ENCODE results near the gene MEGF9.

MEGF9 gene

DNA sequence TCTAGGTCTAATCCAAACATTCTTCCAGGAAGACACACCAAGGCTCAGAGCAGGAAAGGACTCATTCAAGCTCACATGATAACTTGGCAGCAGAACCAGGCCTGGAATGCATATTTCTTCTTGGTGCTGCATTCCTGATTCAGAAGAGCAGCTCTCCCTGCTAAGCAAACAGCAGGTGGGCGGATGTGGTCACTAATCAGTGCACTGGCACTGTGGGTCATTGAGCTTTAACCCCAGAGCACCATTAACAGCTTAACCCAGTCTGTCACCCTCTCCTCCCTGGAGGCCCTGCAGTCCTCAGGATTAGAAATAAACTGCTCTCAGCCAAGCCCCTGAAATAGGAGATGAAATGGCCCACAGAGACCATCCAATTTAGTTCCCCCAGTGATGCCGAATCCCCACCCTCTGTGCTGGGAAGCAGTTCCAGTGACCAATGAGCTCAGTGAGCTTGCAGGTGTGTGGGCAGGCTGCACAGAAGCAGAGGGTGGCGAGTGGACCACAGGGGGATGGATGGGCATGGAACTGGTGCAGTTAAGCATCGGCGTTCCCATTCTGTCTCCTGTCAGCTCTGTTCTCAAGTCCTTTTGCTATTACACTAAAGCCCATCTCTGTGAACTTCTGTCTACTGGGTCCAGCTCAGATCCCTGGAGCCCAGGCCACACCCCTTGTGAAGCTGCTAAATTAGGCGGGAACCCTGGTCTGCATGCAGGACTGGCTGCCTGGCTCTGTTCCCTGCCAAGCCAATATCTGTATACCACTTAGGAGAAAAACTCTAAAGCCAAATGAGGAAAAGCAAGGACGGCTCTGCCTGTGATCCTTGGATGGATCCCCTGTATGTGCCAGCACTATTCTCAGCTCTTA is 16.6 kb upstream of the MEGF9 start:
- DNase-seq (ENCODE audit: low read depth): no peak

GRCh38 chr9:120729791-120730241 is 15.5 kb upstream of the MEGF9 start:
- no peak for DNase-seq (ENCODE audit: low read depth)

- no peak for DNase-seq (ENCODE audit: low read depth)
These were observed 12.2 kb upstream of the MEGF9 start for GRCh38 chr9:120726484-120726883.

DNA sequence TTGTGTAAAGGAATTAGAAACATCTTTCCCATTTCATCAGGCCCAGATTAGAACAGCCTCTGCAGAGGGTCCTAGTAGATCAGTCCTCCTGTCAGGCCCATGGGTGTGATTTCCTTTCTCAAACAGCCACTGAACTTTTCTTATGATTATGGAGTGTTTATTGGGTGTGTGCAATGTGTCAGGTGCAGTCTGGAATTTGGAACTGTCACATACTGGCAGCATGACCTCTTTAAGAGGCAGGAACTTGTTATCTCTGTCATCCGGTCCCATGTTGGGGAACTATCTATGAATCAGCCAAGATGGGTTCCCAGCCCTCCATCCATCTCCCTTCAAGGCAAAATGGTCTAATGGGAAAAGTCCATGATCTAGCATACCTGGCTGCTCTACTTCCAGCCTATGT is 11.6 kb upstream of the MEGF9 start:
- DNase-seq (ENCODE audit: low read depth): no peak

DNA sequence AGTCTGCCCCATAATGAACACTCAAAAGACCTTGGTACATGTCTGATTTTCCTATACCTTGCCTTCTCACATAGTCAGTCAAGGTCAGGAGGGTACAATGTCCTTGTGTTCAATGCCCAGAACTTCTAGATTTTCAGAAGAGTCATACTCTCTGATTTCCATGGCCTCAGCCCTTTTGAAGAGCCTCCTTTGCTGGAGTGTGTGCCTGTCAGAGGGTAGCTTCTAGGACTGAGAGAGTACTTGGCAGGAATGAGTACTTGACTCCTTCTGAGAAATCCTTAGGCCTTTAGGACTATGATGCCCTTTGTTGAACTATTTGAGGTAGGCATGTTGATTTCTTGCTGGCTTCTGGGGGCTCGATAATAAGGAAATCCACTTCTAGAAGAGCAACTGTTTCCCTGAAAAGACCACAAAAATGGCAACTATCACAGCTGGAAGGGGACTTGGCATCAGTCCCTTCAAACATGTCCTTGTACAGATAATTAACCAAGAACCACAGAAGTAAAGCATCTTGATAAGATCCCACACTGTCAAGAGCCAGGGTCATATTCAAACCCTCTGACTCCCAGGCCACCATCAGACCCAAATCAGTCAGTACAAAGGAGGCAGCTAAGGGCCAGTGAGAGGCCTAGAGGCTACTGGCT is 10.6 kb upstream of the MEGF9 start:
- DNase-seq (ENCODE audit: low read depth): no peak

DNA sequence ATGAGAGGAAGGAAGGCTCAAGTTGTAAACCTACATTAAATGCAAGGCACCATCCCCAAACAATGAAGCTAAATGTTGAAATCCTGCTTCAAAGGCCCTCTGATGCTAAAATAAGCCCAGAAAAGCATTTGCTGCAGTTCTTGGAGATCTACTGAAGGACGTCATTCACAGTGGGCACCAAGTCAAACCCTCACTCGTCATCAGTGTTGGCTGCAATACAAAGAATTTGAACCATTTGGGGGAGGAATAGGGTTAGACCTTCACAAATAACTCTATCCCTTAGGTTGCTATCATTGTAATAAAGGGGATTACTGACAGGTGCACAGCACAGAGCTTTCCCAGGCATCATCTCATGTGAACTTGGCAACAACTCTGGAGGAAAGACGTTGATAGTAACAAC is 9.3 kb upstream of the MEGF9 start:
- no peak for DNase-seq (ENCODE audit: low read depth)

DNA sequence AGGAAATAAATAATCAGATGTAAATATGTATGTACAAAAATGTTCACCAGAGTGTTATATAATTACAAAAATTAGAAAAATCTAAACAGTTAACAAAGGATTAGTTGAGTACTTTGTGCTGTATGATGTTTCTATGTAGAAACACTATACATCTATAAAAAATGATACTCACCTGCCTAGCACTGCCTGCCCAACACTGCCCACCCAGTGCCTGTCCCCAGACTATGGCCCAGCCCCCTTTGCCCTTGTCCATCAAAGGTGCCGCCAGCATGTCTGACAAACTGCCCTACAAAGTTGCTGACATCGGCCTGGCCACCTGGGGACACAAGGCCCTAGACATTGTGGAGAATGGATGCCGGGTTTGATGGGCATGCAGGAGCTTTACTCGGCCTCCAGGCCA is 6.1 kb upstream of the MEGF9 start:
- DNase-seq (ENCODE audit: low read depth): no peak

GRCh38 chr9:120718316-120718715 is 4.0 kb upstream of the MEGF9 start:
- DNase-seq (ENCODE audit: low read depth): no peak

- DNase-seq (ENCODE audit: low read depth): no peak
These were observed 2.9 kb upstream of the MEGF9 start for GRCh38 chr9:120717176-120717575.

DNA sequence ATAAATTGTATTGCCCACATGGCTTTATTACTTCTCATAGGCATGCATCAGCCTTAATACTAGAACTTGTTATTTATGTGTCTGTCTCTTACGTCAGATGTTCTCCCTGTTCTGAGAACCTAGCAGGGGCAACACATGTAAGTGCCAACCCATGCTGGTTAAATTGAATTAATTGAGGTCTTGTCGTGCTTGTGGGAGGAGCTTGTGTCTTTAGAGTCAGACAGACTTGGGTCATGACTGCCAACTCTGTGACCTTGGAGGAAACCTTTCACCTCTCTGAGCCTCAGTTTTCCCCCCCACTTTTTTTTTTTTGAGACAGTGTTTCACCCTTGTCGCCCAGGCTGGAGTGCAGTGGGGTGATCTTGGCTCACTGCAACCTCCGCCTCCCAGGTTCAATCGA is 2.2 kb upstream of the MEGF9 start:
- DNase-seq (ENCODE audit: low read depth): no peak

GRCh38 chr9:120715389-120715924 is 1.2 kb upstream of the MEGF9 start:
- no peak for DNase-seq (ENCODE audit: low read depth)

- no peak for DNase-seq (ENCODE audit: low read depth)
These were observed 647 bp upstream of the MEGF9 start for GRCh38 chr9:120714846-120715388.

GRCh38 chr9:120713257-120714087 is 798 bp downstream of the MEGF9 start:
- no peak for DNase-seq (ENCODE audit: low read depth)

DNA sequence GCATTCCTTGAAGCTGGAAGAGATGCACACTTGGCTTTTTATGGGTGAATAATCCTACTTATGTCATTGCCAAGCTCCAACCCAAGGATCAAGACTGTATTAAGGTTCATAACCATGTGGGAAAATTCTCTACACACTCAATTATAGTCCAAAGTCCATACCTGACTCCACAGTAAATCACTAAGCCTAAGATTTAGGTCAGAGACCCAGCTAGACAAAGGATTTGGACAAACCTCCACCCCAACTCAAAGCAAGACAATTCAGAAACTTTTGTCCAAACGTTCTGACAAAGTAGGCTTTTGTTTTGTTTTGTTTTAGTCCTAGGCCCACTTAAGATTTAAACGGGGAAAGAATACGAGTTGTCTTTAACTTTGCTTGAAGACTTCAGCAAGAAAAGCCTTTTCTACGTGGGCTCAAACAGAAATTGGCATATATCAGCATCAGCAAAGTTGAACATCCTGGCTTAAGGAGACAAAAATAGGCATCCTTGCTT is 1.7 kb downstream of the MEGF9 start:
- no peak for DNase-seq (ENCODE audit: low read depth)

GRCh38 chr9:120711841-120712538 is 2.3 kb downstream of the MEGF9 start:
- no peak for DNase-seq (ENCODE audit: low read depth)

DNA sequence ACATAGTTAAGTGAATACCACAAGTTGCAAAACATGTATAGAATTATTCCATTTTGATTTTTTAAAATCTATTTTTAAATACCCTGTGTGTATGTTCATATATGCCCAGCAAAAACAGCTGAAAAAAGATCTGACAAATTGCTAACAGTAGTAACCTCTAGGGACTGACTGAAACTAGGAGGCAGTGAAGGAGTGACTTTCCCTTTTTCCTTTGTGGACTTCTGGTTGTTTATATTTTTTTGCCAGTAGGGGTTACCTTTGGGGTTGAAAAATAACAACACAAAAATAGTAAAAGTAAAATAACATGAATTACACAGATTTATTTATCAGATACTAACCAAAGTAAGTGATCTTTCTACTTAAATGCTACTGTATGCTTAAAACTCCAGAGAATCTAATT is 2.9 kb downstream of the MEGF9 start:
- DNase-seq (ENCODE audit: low read depth): no peak

DNA sequence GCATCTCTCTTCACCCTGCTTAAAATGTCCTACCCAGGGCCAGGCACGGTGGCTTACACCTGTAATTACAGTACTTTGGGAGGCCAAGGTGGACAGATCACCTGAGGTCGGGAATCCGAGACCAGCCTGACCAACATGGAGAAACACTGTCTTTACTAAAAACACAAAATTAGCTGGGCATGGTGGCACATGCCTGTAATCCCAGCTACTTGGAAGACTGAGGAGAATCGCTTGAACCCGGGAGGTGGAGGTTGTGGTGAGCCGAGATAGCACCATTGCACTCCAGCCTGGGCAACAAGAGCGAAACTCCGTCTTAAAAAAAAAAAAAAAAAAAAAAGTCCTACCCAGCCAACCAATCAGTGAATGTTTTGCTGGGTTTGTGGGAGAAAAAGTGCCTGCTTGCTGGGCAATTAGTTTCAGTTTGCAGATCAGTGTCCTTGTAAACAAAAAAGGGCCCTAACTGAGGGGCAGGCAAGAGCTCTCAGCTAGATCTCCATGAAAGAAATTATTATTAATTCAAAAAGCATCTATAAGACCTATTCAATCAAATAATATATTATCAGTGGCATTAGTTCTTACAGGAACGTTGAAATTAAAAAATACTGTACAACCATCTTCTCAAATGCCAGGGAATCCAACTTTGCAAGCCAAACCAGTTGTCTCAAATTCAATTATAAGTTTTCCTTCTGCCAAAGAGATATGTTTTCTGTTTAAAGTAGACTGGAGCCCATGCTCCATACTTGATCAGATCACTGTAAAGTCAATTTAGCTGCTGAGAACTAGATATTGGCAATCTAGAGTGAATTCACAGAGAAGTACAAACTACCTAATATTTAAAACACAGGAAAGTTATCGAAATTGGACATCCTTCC is 3.9 kb downstream of the MEGF9 start:
- no peak for DNase-seq (ENCODE audit: low read depth)

- DNase-seq (ENCODE audit: low read depth): no peak
These were observed 5.6 kb downstream of the MEGF9 start for GRCh38 chr9:120708526-120709224.

- no peak for DNase-seq (ENCODE audit: low read depth)
These were observed 7.1 kb downstream of the MEGF9 start for GRCh38 chr9:120707170-120707569.

DNA sequence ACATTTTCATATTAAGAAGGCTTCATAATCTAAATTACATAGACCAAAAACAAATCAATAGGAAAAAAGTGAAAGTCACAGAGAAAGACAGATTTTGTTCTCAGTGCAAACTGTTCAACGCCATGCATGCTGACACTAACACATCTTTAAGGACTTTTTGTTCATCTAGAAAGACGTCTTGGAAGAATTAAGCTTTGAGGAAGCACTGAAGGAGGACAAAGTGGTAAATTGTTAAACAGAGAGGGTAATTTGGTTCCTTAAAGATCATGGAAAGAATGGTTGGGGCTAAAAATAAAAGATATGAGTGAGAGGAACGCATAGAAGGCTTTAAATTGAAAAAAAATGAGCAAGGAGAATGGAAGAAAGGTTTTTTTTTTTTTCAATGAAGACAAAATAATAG is 9.1 kb downstream of the MEGF9 start:
- no peak for DNase-seq (ENCODE audit: low read depth)
